HG03139 (cell line): ENCODE results near the gene UBXN6.

Source experiments
- ATAC-seq: cut with Tn5 transposase; IDR thresholded peaks from one replicate; pipeline ENCODE4 v1.9.1; 2021; ENCODE audit not compliant: unreplicated experiment

The UBXN6 gene

DNA sequence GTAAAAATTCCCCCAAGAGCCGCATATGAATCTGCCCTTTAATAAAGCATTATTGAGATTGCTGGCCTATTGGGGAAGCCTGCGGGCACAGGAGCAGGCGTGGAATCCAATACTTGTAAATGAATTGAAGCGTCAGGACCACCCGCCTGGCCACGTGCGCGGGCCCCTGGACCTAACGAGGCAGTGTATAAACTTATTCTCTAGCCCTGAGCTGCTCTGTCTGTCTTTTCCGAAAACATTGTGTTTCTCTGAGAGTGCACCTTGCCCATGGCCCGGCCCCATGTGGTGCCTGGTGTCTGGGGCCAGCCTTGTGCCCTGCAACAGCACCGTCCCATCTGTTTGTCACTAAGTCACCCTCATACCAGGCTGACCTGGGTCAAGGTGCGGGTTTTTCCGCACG, 14.4 kb downstream of the UBXN6 start:
- ATAC-seq: no peak

DNA sequence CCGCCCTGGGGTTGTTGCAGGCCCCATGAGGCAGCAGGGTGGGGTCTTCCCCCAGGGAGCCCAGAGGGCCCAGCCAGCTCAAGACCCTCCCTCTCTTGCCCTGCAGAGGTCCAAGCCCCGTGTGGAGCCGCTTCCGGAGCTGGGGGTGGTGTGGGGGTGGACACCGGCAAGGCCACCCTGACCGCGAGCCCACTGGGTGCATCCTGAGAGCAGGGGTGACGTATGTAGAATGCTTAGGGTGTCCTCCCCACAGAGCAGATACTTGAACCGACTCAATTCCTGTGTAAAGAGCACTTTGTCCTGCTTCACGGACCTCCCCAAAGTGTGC, 14.8 kb downstream of the UBXN6 start:
- ATAC-seq: no peak

DNA sequence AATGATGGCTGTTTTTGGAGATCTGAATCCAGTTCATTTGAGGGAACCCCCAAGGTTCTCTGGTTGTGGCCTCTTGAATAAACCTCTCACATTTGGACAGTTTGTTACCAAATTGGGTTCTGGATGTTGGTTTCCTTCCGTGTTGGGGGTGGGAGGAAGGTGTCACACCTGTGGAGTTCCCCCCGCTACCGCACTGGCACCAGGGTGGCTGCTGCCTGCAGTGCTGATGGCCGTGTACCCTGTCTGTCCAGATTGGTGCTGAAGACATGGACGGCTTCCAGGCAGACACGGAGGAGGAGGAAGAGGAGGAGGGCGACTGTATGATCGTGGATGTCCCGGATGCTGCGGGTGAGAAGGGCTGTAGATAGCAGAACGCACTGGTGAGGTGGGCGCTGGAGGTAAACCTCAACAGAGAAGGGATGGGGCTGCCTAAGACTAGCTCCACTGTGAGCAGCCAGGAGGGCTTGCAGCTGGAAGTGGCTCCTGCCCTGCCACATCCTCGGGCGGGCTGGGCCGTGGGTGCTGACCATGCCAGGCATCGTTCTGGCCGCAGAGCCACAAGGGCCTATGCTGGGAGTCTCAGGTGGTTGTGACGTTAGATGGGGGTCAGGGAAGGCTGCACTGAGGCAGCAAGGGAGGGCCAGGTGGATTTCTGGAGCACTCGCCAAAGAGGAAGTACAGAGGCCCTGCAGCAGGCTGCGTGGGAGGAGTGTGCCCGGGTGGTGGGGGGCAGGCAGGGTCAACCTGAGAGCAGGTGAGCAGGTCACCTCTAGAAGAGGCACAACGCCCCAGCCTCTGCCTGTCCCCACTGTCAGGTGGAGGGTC, 15.4 kb downstream of the UBXN6 start:
- ATAC-seq: no peak

DNA sequence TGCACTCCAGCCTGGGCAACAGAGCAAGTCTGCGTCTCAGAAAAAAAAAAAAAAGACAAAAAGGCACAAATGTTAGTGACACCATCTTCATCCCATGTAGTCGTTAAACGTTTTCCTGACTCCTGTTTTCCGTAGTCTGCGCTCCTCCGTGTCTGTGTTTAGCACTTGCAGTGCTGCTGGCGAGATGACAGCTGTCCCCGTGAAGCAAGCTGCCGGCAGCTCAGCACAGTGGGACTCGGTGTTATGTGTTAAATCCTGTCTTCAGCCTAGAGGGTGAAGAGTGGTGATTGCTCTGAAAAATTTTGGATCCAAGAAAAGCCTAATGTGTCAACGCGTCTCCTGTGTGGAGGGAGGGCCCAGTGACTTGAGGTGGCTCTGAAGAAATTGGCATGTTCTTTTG, 18.4 kb downstream of the UBXN6 start:
- ATAC-seq: no peak

DNA sequence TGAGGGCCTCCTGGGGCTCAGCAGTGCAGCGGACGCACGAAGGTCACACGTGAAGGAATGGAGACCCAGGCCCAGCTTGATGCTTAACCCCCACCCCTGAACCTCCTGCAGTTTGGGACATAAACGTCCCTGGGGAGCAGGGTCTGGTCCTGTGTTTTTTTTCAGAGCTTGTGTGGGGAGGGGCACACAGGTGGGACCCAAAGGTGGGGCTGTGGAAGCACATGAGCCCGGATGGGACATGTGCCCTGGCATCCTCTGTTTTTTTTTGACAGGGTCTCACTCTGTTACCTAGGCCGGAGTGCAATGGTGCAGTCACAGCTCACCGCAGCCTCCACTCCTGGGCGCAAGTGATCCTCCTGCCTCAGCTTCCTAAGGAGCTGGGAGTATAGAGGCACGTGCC, 20.5 kb downstream of the UBXN6 start:
- no peak for ATAC-seq

DNA sequence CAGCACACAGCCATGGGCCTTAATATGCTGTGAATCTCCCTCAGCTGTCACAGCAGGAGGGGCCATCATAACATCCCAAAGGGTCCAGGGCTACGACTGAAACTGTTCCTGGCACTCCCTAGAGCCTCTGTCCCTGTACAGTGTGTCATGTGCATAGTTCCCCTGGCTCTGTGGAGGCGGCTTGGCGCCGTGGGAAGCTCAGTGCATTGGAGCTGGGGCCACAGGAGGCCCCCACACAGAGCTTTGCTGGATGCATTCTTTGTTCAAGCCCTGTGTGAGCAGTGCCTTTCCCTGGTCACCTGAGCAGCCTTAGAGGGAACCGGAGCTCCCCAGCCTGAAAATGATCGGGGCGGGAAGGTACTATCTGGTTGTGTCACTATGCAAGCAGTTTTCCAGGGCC, 21.4 kb downstream of the UBXN6 start:
- no peak for ATAC-seq

DNA sequence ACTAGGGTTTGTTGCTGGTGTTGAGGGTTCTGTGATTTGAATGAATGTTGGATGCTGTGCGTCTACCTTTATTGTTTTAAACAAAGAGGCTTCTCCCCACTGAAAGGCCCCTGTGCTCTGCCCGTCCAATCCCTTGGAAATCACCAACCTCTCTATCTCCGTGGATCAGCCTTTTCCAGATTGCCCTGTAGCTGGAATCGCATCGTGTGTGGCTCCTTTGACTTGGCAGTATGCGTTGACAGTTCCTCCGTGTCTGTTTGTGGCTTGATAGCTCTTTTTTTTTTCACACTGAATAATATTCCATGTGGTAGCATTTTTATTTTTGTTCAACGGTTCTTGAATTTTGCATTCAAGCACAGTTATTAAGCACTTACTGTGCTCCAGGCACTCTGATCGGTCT, 23.2 kb downstream of the UBXN6 start:
- no peak for ATAC-seq

DNA sequence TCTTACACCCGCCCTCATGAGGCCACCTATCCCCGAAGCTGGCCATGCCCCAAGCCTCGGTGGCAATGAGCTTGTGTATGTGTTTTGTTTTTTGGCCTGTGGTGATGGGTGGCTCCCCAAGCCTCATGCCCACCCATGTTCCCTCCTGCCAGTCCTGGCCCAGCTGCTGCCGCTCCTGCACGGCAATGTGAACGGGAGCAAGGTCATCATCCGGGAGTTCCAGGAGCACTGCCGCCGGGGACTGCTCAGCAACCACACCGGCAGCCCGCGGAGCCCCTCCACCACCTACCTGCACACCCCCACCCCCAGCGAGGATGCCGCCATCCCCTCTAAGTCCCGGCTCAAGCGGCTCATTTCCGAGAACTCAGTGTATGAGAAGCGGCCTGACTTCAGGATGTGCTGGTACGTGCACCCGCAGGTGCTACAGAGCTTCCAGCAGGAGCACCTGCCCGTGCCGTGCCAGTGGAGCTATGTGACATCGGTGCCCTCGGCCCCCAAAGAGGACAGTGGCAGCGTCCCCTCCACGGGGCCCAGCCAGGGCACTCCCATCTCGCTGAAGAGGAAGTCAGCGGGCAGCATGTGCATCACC, 24.6 kb downstream of the UBXN6 start:
- no peak for ATAC-seq

DNA sequence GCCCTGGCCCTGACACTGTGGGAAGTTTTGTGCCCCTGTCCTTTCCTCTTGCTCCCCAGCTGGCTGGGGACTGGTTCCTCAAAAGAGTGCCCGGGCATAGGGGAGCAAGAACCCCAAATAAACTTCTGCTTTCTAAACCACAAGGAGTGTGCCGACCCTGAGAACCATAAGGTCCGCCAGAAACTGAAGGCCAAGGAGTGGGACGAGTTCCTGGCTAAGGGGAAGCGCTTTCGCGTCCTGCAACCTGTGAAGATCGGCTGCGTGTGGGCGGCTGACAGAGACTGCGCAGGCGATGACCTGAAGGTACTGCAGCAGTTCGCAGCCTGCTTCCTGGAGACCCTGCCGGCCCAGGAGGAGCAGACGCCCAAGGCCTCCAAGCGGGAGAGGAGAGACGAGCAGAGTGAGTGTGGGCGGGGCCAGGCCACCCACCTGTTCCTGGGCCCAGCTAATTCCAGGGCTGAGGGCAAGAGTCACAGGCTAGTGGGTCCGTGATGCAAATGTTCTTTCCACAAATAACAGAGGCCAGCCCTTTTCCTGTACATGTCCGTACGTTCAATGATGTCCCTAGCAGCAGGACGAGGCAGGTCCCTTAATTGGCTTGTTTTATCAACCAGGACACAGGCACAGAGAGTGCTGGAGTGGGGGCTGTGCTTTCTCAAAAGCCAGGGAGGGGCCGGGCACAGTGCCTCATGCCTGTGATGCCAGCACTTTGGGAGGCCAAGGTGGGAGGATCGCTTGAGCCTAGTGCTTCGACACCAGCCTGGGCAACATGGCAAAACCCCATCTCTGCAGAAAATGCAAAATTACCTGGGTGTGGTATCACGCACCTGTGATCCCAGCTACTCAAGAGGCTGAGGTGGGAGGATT, 25.6 kb downstream of the UBXN6 start:
- ATAC-seq: no peak

DNA sequence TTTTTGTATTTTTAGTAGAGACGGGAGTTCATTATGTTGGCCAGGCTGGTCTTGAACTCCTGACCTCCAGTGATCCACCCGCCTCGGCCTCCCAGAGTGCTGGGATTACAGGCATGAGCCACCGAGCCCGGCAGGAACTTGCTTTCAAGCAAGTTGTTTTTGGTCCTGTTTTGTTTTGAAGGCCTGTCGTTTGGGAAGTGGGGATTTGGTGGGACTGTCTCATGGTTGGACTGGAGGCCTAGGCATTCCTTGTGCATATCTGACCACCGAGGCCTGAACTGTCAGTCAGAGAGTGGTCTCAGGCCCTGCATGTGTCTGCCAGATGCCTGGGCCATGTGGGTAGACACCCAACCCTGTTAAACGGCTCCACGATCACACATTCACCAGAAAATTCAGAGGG, 26.3 kb downstream of the UBXN6 start:
- no peak for ATAC-seq

DNA sequence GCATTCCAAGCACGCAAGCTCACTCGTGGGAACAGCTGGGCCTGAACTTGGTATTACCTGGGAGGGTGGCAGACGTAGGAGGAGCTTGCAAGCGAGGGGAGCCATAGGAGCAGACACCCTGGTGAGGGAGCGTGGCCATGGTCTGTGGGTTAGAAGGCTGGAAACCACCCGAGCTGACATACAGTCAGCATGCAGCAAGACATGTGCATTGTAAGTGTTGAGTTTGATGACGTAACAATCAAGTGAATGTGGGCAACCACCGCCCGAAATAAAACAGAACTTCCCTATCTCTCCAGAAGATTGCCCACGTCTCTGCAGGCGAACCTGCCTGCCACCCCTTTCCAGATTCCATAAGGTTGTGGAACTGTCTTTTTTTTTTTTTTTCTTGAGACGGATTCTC, 26.8 kb downstream of the UBXN6 start:
- no peak for ATAC-seq

DNA sequence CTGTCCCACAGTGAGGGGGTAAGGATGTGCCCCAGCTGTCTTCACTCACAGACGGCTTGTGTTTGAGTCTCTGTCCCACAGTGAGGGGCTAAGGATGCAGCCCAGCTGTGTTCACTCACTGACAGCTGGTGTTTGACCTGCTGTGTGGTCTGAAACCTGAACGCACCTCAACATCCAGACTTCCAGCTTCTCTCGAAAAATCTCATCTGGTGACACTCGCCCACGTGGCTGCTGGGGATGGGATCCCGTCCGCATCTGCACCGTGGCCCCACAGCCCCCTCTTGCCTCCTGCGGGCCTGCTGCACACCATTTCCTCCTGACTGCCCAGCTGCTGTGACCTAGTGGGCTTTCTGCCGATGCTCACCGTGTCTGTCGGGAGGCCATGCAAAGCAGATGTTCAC, 27.8 kb downstream of the UBXN6 start:
- no peak for ATAC-seq

DNA sequence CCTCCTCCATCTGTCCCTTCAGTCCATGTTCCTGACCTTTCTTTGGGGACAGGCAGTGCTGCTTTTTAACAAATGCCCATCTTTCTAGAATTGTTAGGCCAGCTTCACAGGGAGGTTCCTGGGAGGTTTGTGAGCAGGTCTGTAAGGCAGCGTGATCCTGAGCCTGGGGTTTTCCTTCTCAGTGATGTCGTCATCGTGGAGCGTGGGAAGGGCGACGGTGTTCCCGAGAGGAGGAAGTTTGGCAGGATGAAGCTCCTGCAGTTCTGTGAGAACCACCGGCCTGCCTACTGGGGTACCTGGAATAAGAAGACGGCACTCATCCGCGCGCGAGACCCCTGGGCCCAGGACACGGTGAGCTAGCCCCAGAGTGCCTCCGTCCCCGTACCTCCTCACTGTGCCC, 28.3 kb downstream of the UBXN6 start:
- ATAC-seq: no peak

DNA sequence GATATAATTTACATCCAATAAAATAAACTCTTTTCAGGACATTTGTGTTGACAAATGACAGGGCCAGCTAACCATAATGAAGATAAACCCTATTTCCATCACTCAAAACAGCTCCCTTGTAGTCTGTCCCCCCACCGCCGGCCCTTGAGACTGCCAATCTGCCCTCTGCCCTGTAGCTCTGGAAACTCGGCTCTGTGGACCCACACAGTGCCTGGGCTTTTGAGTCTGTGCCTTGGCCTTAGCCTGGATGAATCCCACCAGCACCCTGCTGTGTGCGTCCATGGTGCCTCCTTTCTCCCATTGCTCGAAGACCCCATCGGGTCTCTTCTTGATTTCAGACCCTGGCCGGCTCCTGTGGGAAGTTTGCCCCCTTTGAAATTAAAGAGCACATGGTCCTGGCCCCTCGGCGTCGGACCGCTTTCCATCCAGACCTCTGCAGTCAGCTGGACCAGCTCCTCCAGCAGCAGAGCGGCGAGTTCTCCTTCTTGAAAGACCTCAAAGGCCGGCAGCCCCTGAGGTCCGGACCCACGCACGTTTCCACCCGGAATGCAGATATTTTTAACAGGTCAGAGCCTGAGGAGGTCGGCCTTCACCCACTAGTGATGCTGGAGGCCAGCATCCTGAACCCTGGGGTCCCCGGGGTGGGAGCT, 29.1 kb downstream of the UBXN6 start:
- no peak for ATAC-seq

DNA sequence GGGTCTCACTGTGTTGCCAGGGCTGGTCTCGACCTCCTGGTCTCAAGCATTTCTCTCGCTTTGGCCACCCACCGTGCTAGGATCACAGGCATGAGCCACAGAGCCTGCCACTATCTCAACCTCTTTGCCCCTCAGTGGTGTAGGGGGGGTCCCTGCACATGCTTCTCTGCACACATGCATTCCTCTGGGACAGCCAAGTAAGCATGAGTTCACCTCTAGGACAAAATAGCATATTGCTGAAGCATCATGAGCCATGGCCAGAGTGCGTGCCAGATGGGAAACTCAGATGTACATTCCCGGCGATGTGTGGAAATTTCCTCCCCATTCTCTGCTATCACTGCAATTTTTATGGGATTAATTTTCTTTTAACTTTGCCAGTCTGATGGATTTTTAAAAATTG, 32.1 kb downstream of the UBXN6 start:
- ATAC-seq: no peak

DNA sequence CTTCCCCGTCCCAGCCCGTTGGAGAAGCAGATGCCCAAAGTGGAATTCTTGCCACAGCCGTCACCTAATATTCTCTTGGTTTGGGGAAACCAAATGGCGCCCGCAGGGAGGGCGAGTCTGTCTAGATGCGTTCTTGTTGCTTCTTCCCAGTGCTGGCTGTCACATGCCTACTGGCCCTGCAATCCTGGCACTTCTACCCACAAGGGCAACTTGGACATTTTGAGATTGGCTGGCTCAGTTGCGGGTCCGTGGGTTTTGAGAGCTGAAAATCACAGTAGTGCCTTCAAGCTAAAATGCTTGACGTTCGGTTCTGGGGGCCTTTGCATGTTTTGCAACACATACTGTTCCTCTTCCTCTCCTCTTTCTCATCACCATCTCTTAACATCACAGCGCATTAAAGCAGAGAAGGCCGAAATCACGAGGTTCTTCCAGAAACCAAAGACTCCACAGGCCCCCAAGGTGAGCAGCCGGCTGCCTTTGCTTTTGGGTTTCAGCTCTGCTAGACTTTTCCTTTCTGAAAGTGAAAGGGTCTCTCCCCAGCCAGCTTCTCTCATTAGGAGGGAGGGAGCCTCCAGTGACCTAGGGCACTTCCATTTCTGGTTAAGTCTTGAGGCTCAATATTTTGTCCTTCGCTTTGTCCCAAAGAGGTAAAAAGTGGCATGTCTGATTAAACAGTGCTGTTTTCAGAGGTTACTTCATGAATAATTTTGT, 34.0 kb downstream of the UBXN6 start:
- no peak for ATAC-seq

DNA sequence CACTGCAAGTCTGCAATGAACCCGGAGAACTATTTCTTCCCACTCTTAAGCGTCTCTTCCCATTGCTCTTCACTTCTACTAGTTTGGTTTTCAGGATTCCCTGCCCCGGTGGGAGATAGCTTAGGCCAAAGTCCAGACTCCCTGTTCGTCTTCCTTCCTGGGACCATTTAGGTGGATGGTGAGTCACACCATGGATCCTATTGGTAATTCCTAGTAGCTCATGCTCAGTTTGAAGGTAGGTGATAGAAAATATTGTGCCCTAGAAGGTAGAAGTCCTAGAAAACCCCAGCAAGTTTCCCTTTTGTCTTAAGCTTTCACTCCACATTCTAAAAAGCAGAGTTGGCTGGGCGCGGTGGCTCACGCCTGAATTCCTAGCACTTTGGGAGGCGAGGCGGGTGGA, 41.3 kb downstream of the UBXN6 start:
- no peak for ATAC-seq

DNA sequence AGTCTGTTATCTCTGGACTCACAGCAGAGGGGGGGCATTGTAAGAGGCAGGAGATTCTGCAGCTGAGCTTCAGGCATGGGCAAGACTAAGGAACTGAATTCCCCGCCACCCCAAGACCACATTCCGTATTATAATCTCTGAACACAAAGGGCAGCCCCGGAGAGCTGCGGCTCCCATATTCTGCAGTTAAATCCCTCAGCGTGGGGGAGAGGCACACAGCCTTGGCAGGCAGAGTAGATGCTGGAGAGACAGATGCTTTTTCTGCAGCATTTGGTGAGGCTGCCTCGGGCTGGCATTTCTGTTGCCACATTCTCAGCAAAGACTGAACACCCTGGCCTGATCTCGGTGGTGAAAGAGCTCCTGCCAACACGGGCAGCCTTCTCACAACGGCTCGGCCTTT, 42.2 kb downstream of the UBXN6 start:
- ATAC-seq: no peak

DNA sequence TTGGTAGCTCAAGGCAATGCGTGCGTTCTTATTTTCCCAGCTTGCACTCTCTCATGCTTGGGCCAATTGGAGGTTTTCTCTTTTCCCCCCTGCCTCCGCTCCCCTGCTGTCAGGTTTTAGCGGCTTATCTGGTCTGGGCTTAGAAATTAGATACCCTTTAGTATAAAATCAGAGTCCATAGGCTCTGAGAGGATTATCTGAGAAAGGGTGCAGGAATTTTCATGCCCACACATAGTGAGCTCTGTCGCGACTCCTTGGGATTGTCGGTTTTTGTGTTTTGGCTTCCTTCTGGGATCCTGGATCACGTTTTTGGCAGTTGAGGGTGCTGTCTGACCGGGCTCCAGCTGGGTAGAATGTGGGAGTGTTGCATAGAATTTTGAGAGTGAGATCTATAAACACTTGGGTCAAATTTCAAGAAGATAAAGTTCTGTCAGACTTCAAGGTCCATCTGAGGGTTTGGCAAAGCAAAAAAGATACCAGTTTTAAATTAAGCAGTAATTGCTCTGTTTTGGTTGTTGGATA, 42.7 kb downstream of the UBXN6 start:
- ATAC-seq: no peak

DNA sequence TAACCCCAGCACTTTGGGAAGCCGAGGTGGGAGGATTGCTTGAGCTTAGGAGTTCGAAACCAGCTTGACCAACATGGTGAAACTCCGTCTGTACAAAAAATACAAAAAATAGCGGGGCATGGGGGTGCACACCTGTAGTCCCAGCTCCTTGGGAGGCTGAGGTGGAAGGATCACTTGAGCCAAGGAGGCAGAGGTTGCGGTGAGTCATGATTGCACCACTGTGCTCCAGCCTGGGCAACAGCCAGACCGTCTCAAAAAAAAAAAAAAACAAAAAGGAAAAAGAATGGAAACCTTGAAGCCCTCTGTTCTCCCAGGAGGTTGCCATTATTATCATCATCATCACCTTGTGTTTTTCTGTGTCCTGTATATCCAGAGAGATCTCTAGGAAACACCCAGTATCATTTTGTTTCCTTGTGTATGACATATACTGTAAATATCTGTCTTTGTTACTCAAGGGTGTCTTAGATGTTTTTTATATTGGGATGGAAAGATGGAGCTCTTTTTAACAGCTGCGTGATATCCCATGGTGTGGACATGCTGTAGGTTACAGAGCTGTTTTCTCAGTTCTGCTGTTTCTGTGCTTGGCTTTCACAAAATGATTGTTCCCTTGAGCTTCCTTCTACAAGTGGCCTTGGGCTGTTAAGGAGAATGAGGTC, 43.3 kb downstream of the UBXN6 start:
- ATAC-seq: no peak
